Hepatocyte (in vitro differentiated cells): Measurements from ENCODE around the gene SMIM13. TPM values are rescaled to one million over a fixed set of nuclear protein-coding genes. Genes with fewer than 3 reads are reported as not detected.

ENCODE experiments used
- DNase-seq: peaks from one replicate; pipeline ENCODE4 v3.0.0-alpha.2; 2016; ENCODE audit warnings: low spot score
- H2AFZ ChIP-seq: fragments of 200-600 bp; sonication (generic); 2 replicates; pipeline ENCODE4 v1.6.0; 2016; ENCODE audit warnings: antibody characterized with exemption, mild to moderate bottlenecking
- H3K27ac ChIP-seq: fragments of 200-600 bp; sonication (generic); 2 replicates; pipeline ENCODE4 v1.5.1; 2016; ENCODE audit warnings: mild to moderate bottlenecking
- H3K27me3 ChIP-seq: fragments of 200-600 bp; sonication (generic); 2 replicates; pipeline ENCODE4 v1.6.1; 2016
- H3K36me3 ChIP-seq: fragments of 200-600 bp; sonication (generic); replicated peaks from 2 replicates; pipeline ENCODE4 v1.5.1; 2016; ENCODE audit warnings: low read depth; ENCODE audit not compliant: insufficient read depth
- H3K4me1 ChIP-seq: fragments of 200-600 bp; sonication (generic); 2 replicates; pipeline ENCODE4 v1.5.1; 2016; ENCODE audit warnings: mild to moderate bottlenecking, moderate library complexity; ENCODE audit not compliant: insufficient read depth
- H3K4me2 ChIP-seq: fragments of 200-600 bp; sonication (generic); 2 replicates; pipeline ENCODE4 v1.6.0; 2016
- H3K4me3 ChIP-seq: fragments of 200-600 bp; sonication (generic); 2 replicates; pipeline ENCODE4 v1.5.1; 2016; ENCODE audit warnings: mild to moderate bottlenecking
- H3K79me2 ChIP-seq: fragments of 200-600 bp; sonication (generic); 2 replicates; pipeline ENCODE4 v1.6.0; 2017; ENCODE audit warnings: mild to moderate bottlenecking
- H3K9me2 ChIP-seq: fragments of 200-600 bp; sonication (generic); replicated peaks from 2 replicates; pipeline ENCODE4 v1.6.0; 2017; ENCODE audit warnings: mild to moderate bottlenecking; ENCODE audit not compliant: insufficient read depth
- H3K9me3 ChIP-seq: fragments of 200-600 bp; sonication (generic); 2 replicates; pipeline ENCODE4 v1.5.1; 2016; ENCODE audit warnings: low read depth, mild to moderate bottlenecking
- H4K20me1 ChIP-seq: fragments of 200-600 bp; sonication (generic); 2 replicates; pipeline ENCODE4 v1.6.0; 2016; ENCODE audit warnings: mild to moderate bottlenecking; ENCODE audit not compliant: insufficient read depth, poor library complexity, severe bottlenecking
- EZH2 ChIP-seq: fragments of 200-600 bp; sonication (generic); IDR thresholded peaks from 2 replicates; pipeline ENCODE4 v1.6.1; 2016; ENCODE audit warnings: antibody characterized with exemption, mild to moderate bottlenecking, borderline replicate concordance
- EZH2phosphoT487 ChIP-seq: fragments of 200-600 bp; sonication (generic); IDR thresholded peaks from one replicate; pipeline ENCODE4 v1.6.1; 2018; ENCODE audit warnings: antibody characterized with exemption, mild to moderate bottlenecking, low read depth, moderate library complexity; ENCODE audit not compliant: unreplicated experiment, severe bottlenecking
- WGBS: methylation state at CpG from one replicate; pipeline ENCODE4 v1.1.6; 2016; ENCODE audit warnings: low lambda C conversion rate; ENCODE audit errors: missing lambda C conversion rate; 5-methylcytosine and 5-hydroxymethylcytosine counted together
- polyA plus RNA-seq: library from polyadenylated mRNA; unstranded; fragments of >200 nt; fragmentation: Nextera tagmentation; extraction: Ambion mirVana; gene quantifications from 2 replicates; pipeline ENCODE4 v1.2.1, GENCODE V29; 2016
- small RNA-seq: library from RNA; depleted of rRNA; stranded (forward); fragments of <200 nt; gene quantifications from one replicate; pipeline ENCODE3, GENCODE V24; 2014
- total RNA-seq: library from RNA; depleted of rRNA; stranded (reverse); fragments of >200 nt; gene quantifications from 2 replicates; pipeline ENCODE4 v1.2.3, GENCODE V29; 2014
- TF ChIP-seq, protein P1 (sequence below): fragments of 200-600 bp; sonication (generic); IDR thresholded peaks from 2 replicates; pipeline ENCODE4 v1.5.1; 2016; ENCODE audit warnings: antibody characterized with exemption, mild to moderate bottlenecking; ENCODE audit not compliant: poor library complexity

The SMIM13 gene
- total and polyA plus RNA-seq, 2 experiments from 2014 or later: 9.3 to 18.2 TPM

DNA sequence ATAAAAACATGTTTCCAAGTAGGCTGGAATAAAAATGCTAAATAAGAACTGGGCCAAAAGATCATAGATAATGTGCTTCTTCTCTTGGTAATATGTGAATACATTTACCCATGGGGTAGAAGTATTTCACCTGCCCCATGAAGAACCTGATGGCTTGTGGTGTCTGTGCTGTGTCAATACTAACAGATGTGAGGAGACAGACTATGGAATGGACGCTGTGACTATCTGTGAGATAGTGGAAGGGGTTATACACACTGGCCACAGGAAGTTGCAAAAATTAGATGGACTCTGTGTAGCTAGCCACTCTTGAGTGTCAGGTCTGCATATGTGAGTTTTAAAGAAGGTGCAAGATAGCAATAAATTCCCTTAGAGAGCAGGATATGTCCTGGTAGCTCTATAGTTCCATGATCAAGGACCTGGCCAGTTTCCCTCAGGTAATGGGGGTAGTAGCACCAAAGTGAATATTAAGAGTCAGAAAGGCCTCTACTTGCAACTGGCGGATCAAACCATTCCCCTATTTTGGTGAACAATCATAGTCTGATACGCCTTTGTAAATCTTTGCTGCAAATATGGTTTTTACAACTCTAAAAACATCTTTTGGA is 90.2 kb downstream of the SMIM13 start:
- H3K27ac ChIP-seq: no peak overlapping the region
- peaks cover 11% of the 10 kb centered on the region for H3K4me1 ChIP-seq
- H3K27me3 ChIP-seq: no peaks in the 10 kb centered on the region
- no peak overlapping the region for H3K4me2 ChIP-seq
- H3K36me3 ChIP-seq: no peaks in the 10 kb centered on the region
- H3K9me2 ChIP-seq: no peaks in the 10 kb centered on the region
- H3K79me2 ChIP-seq: peaks cover 2% of the 10 kb centered on the region
- TF ChIP-seq, protein P1, sequence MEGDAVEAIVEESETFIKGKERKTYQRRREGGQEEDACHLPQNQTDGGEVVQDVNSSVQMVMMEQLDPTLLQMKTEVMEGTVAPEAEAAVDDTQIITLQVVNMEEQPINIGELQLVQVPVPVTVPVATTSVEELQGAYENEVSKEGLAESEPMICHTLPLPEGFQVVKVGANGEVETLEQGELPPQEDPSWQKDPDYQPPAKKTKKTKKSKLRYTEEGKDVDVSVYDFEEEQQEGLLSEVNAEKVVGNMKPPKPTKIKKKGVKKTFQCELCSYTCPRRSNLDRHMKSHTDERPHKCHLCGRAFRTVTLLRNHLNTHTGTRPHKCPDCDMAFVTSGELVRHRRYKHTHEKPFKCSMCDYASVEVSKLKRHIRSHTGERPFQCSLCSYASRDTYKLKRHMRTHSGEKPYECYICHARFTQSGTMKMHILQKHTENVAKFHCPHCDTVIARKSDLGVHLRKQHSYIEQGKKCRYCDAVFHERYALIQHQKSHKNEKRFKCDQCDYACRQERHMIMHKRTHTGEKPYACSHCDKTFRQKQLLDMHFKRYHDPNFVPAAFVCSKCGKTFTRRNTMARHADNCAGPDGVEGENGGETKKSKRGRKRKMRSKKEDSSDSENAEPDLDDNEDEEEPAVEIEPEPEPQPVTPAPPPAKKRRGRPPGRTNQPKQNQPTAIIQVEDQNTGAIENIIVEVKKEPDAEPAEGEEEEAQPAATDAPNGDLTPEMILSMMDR: no peak
- TF ChIP-seq EZH2phosphoT487 (no peak), EZH2 (no peak)
- WGBS: 80% methylated on average over 3 of the region's 3 CpGs
- no peak overlapping the region for H3K4me3 ChIP-seq
- no peaks in the 10 kb centered on the region for H4K20me1 ChIP-seq
- no peak for DNase-seq
- no peak overlapping the region for H2AFZ ChIP-seq
- H3K9me3 ChIP-seq: peaks cover 9% of the 10 kb centered on the region

DNA sequence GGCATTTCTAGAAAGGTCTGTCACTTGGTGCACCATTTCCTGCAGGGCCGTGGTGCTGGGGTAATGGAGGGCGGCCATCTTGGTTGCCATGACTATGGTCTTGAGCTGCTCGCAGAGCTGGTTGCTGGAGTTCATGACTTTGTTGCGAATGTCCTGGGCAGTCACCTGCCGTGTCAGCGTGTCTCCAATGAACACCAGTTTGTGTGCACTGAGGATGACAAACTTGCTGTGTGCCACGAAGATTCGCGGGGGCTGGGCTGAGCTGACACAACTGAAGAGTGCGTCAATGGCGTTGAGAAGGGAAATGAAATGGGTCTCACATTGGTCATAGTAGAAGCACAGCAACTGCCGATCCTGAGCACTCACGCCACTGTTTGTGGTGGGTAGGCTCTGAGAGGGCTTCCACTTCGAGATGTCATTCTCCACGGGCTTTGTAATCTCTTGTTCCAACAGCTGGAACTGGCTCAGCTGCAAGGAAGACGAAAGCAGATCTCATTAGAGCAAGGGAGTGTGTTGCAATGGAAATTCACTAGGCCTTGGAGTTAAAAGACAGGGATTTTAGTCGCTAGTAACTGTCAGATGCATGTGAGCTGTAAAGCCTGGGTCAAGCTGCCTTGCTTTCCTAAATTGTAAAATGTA is 91.7 kb downstream of the SMIM13 start:
- TF ChIP-seq, protein P1: no peak
- no peak for TF ChIP-seq EZH2
- no peak for TF ChIP-seq EZH2phosphoT487
- Histone ChIP-seq H3K4me1 (peaks cover 11% of the 10 kb centered on the region), H3K79me2 (peaks cover 2% of the 10 kb centered on the region), H3K27me3 (no peaks in the 10 kb centered on the region), H3K36me3 (no peaks in the 10 kb centered on the region), H2AFZ (no peak overlapping the region), H3K9me2 (no peaks in the 10 kb centered on the region), H3K27ac (peak overlapping the region; percentile 29), H3K4me3 (no peak overlapping the region), H3K4me2 (no peak overlapping the region), H4K20me1 (no peaks in the 10 kb centered on the region), H3K9me3 (peaks cover 9% of the 10 kb centered on the region)
- 86% methylated on average over 17 of the region's 17 CpGs for WGBS
- no peak for DNase-seq

DNA sequence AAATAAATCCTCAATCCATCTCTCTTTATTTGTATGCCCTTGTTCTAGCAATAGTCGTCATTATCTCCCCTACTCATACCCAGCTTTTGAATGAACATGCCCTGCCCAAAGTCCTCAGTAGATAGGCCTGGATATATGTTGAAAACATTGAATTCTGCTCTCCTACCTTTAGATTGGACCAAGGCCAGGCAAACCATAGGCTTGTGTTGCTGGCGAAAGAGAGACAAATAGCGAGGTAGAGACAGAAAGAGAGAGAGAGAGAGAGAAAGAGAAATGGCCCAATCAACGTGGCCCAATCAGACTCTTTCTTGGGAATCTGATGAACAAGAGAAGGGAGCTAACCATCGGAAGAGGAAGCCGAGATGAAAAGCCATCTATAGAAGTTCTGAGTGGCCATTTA is 93.7 kb downstream of the SMIM13 start:
- no peak for DNase-seq
- H3K27ac ChIP-seq: peak overlapping the region; percentile 92
- WGBS: over 99% methylated on average over 6 of the region's 6 CpGs
- no peaks in the 10 kb centered on the region for H3K27me3 ChIP-seq
- H3K4me3 ChIP-seq: no peak overlapping the region
- H3K4me2 ChIP-seq: peak overlapping the region; percentile 67
- H3K9me2 ChIP-seq: no peaks in the 10 kb centered on the region
- H3K9me3 ChIP-seq: peaks cover 2% of the 10 kb centered on the region
- no peaks in the 10 kb centered on the region for H4K20me1 ChIP-seq
- H2AFZ ChIP-seq: no peak overlapping the region
- peaks cover 11% of the 10 kb centered on the region for H3K4me1 ChIP-seq
- H3K79me2 ChIP-seq: peaks cover 5% of the 10 kb centered on the region
- TF ChIP-seq, protein P1: no peak
- no peak for TF ChIP-seq EZH2phosphoT487
- TF ChIP-seq EZH2: no peak
- H3K36me3 ChIP-seq: no peaks in the 10 kb centered on the region

Small RNA genes lying within 50 kb of the gene (small RNA-seq; reads per million reads assigned to genes)
- gene AL136139.1: not detected

Other genes starting within 250 kb of the SMIM13 start
- not detected in 2 replicates for gene GCM2, start 211.8 kb upstream of the SMIM13 start, total RNA-seq
- gene GCM2, start 211.8 kb upstream of the SMIM13 start, polyA plus RNA-seq: 0.17 TPM in 1 of 2 replicates, not detected in the other
- gene SYCP2L, start 206.8 kb upstream of the SMIM13 start, total RNA-seq: 1.00 and 1.1 TPM in 2 replicates
- 0.37 and 1.3 TPM in 2 replicates for gene SYCP2L, start 206.8 kb upstream of the SMIM13 start, polyA plus RNA-seq
- gene ELOVL2, start 49.5 kb upstream of the SMIM13 start, total RNA-seq: 20.8 and 24.8 TPM in 2 replicates
- gene ELOVL2, start 49.5 kb upstream of the SMIM13 start, polyA plus RNA-seq: 13.6 and 13.9 TPM in 2 replicates
- gene ERVFRD-1, start 17.9 kb downstream of the SMIM13 start, total RNA-seq: 1.7 and 2.2 TPM in 2 replicates
- gene ERVFRD-1, start 17.9 kb downstream of the SMIM13 start, polyA plus RNA-seq: 4.6 and 4.9 TPM in 2 replicates
- 55.1 and 57.3 TPM in 2 replicates for gene NEDD9, start 138.8 kb downstream of the SMIM13 start, total RNA-seq
- 59.3 and 67.1 TPM in 2 replicates for gene NEDD9, start 138.8 kb downstream of the SMIM13 start, polyA plus RNA-seq